GM23248 (cell line): ENCODE measurements around the gene CDH13. TPM values are rescaled to one million over a fixed set of nuclear protein-coding genes. Genes with fewer than 3 reads are reported as not detected.

Experiments
- DNase-seq: peaks from one replicate; pipeline ENCODE4 v3.0.0-alpha.2; 2015
- H2AFZ ChIP-seq: fragments of 200-600 bp; sonication (generic); 2 replicates; pipeline ENCODE4 v1.6.1; 2016; ENCODE audit warnings: antibody characterized with exemption
- H3F3A ChIP-seq: fragments of 200-600 bp; sonication (generic); 2 replicates; pipeline ENCODE4 v1.6.1; 2016; ENCODE audit warnings: mild to moderate bottlenecking, antibody characterized with exemption, mixed run types; ENCODE audit not compliant: insufficient read depth
- H3K27ac ChIP-seq: fragments of 200-600 bp; sonication (generic); 2 replicates; pipeline ENCODE4 v1.5.1; 2016; ENCODE audit warnings: mild to moderate bottlenecking
- H3K27me3 ChIP-seq: fragments of 200-600 bp; sonication (generic); replicated peaks from 2 replicates; pipeline ENCODE4 v1.6.1; 2016; ENCODE audit warnings: mild to moderate bottlenecking; ENCODE audit not compliant: insufficient read depth
- H3K36me3 ChIP-seq: fragments of 200-600 bp; sonication (generic); 2 replicates; pipeline ENCODE4 v1.6.1; 2016; ENCODE audit warnings: low read depth, mild to moderate bottlenecking
- H3K4me1 ChIP-seq: fragments of 200-600 bp; sonication (generic); 2 replicates; pipeline ENCODE4 v1.6.1; 2016; ENCODE audit warnings: mild to moderate bottlenecking; ENCODE audit not compliant: insufficient read depth
- H3K4me2 ChIP-seq: fragments of 200-600 bp; sonication (generic); one replicate; pipeline ENCODE4 v1.6.1; 2016; ENCODE audit warnings: mild to moderate bottlenecking; ENCODE audit not compliant: unreplicated experiment
- H3K4me3 ChIP-seq: fragments of 200-600 bp; sonication (generic); 2 replicates; pipeline ENCODE4 v1.5.1; 2016; ENCODE audit warnings: mild to moderate bottlenecking
- H3K79me2 ChIP-seq: fragments of 200-600 bp; sonication (generic); 2 replicates; pipeline ENCODE4 v1.6.1; 2016; ENCODE audit warnings: mild to moderate bottlenecking; ENCODE audit not compliant: insufficient read depth
- H3K9ac ChIP-seq: fragments of 200-600 bp; sonication (generic); 2 replicates; pipeline ENCODE4 v1.6.1; 2016; ENCODE audit warnings: mild to moderate bottlenecking
- H3K9me2 ChIP-seq: fragments of 200-600 bp; sonication (generic); 2 replicates; pipeline ENCODE4 v1.6.1; 2016; ENCODE audit warnings: mixed run types, mild to moderate bottlenecking, moderate library complexity; ENCODE audit not compliant: insufficient read depth
- H3K9me3 ChIP-seq: fragments of 200-600 bp; sonication (generic); one replicate; pipeline ENCODE4 v1.6.1; 2017; ENCODE audit warnings: low read depth
- H4K20me1 ChIP-seq: fragments of 200-600 bp; sonication (generic); 2 replicates; pipeline ENCODE4 v1.6.0; 2016; ENCODE audit not compliant: insufficient read depth
- EZH2 ChIP-seq: fragments of 200-600 bp; sonication (generic); IDR thresholded peaks from 2 replicates; pipeline ENCODE4 v1.6.1; 2018; ENCODE audit warnings: antibody characterized with exemption, mild to moderate bottlenecking; ENCODE audit not compliant: insufficient read depth, poor library complexity, severe bottlenecking
- EZH2phosphoT487 ChIP-seq: fragments of 200-600 bp; sonication (generic); IDR thresholded peaks from 2 replicates; pipeline ENCODE4 v1.6.1; 2018; ENCODE audit warnings: antibody characterized with exemption, moderate library complexity, mild to moderate bottlenecking, low read depth; ENCODE audit not compliant: insufficient read depth
- WGBS, 2 experiments: methylation state at CpG; one replicate each; pipeline ENCODE4 v1.1.6; 2015 to 2017; ENCODE audit warnings: low lambda C conversion rate in 2 of 2, low coverage in 1 of 2; ENCODE audit errors: missing lambda C conversion rate in 2 of 2; 5-methylcytosine and 5-hydroxymethylcytosine counted together
- in situ Hi-C: fragments of 300-500 bp; cut with MboI; formaldehyde crosslinking; loops from 2 replicates; pipeline ENCODE4 v1.15.0; 2020
- polyA plus RNA-seq: library from polyadenylated mRNA; unstranded; fragments of >200 nt; fragmentation: Nextera tagmentation; extraction: Ambion mirVana; gene quantifications from 2 replicates; pipeline ENCODE4 v1.2.1, GENCODE V29; 2016
- total RNA-seq: library from RNA; depleted of rRNA; stranded (reverse); fragments of >200 nt; shearing (Covaris generic); gene quantifications from 2 replicates; pipeline ENCODE4 v1.2.3, GENCODE V29; 2014

CDH13 gene
- total and polyA plus RNA-seq, 2 experiments from 2014 or later, result 51.0 to 52.8 TPM

DNA sequence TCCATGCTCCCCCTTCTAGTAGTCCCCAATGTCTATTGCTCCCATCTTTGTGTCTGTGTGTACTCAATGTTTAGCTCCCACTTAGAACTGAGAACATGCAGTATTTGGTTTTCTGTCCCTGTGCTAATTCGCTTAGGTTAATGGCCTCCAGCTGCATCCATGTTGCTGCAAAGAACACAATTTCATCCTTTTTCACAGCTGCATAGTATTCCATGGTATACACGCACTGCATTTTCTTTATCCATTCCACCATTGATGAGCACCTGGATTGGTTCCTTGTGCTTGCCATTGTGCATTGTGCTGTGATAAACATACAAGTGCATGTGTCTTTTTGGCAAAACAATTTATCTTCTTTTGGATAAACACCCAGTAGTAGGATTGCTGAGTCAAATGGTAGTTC lies 1104.0 kb downstream of the CDH13 start:
- no peak for DNase-seq
- no peaks in the 10 kb centered on the region for H3K4me1 ChIP-seq
- H3K79me2 ChIP-seq, result no peaks in the 10 kb centered on the region
- H2AFZ ChIP-seq, result no peak overlapping the region
- H3K9ac ChIP-seq, result no peak overlapping the region
- no peak overlapping the region for H3K27ac ChIP-seq
- no peaks in the 10 kb centered on the region for H3K36me3 ChIP-seq
- H3K27me3 ChIP-seq, result no peaks in the 10 kb centered on the region
- H4K20me1 ChIP-seq, result no peaks in the 10 kb centered on the region
- no peaks in the 10 kb centered on the region for H3F3A ChIP-seq
- H3K9me2 ChIP-seq, result no peaks in the 10 kb centered on the region
- no peak overlapping the region for H3K4me3 ChIP-seq
- H3K9me3 ChIP-seq, result no peaks in the 10 kb centered on the region
- no peak overlapping the region for H3K4me2 ChIP-seq
- TF ChIP-seq EZH2phosphoT487, result no peak
- no peak for TF ChIP-seq EZH2
- in situ Hi-C loops, result no loop called here
- 41 to 59% methylated on average over 2 of the region's 2 CpGs for WGBS, 2 experiments

DNA sequence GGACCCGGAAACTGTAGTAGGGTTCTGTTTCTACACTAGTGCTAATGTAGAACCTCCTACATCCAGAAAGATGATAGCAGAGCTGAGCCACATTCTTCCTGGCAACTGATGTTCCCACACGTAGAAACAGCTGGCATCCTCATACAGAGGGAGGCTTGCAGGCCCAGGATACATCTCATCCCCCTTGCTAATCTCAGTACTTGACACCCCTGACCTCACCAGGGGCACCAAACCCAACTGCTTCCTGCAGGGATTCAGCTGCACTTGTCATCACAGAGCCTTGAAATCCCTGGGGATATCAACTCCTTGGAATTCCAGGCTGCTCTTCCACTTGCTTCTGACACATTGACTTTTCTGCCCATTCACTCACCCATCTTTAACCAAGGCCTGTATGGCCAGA lies 1105.8 kb downstream of the CDH13 start:
- H3K27me3 ChIP-seq, result no peaks in the 10 kb centered on the region
- no peaks in the 10 kb centered on the region for H3K9me3 ChIP-seq
- H3K4me1 ChIP-seq, result no peaks in the 10 kb centered on the region
- in situ Hi-C loops, result no loop called here
- H2AFZ ChIP-seq, result no peak overlapping the region
- H3K9me2 ChIP-seq, result no peaks in the 10 kb centered on the region
- H3K4me2 ChIP-seq, result no peak overlapping the region
- TF ChIP-seq EZH2, result no peak
- no peak for TF ChIP-seq EZH2phosphoT487
- no peaks in the 10 kb centered on the region for H3K79me2 ChIP-seq
- no peaks in the 10 kb centered on the region for H4K20me1 ChIP-seq
- H3F3A ChIP-seq, result no peaks in the 10 kb centered on the region
- no peak overlapping the region for H3K9ac ChIP-seq
- H3K27ac ChIP-seq, result no peak overlapping the region
- no peaks in the 10 kb centered on the region for H3K36me3 ChIP-seq
- no peak for DNase-seq
- WGBS, 2 experiments, result 34 to 36% methylated on average over 2 of the region's 2 CpGs
- no peak overlapping the region for H3K4me3 ChIP-seq

DNA sequence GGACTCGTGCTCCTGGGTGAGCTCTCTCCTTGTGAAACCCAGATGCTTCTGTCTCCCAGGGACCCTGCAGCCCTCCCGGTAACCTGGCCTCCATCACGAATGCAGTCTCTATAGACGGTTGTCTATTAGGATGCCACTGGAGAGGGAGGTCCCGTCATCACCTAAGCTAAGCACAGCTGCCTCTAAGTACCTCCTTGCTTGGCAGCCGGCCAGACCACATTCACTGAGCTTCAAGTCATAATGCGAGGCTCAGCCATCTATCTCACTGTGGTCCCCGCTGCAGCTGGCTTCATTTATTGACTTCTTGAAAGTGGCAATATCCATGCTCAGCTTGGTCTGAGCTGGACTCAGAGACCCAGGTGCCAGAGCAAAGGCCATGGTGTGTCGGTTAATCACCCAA lies 1106.5 kb downstream of the CDH13 start:
- TF ChIP-seq EZH2 (no peak), EZH2phosphoT487 (no peak)
- Histone ChIP-seq H3K79me2 (no peaks in the 10 kb centered on the region), H3K4me1 (no peaks in the 10 kb centered on the region), H3K9me2 (no peaks in the 10 kb centered on the region), H3K36me3 (no peaks in the 10 kb centered on the region), H3K4me3 (no peak overlapping the region), H3K27ac (no peak overlapping the region), H3K27me3 (no peaks in the 10 kb centered on the region), H3K9ac (no peak overlapping the region), H3F3A (no peaks in the 10 kb centered on the region), H3K9me3 (no peaks in the 10 kb centered on the region), H4K20me1 (no peaks in the 10 kb centered on the region), H3K4me2 (no peak overlapping the region), H2AFZ (no peak overlapping the region)
- in situ Hi-C loops, result no loop called here
- DNase-seq, result no peak
- WGBS, 2 experiments, result 47% methylated on average over 9 of the region's 9 CpGs

DNA sequence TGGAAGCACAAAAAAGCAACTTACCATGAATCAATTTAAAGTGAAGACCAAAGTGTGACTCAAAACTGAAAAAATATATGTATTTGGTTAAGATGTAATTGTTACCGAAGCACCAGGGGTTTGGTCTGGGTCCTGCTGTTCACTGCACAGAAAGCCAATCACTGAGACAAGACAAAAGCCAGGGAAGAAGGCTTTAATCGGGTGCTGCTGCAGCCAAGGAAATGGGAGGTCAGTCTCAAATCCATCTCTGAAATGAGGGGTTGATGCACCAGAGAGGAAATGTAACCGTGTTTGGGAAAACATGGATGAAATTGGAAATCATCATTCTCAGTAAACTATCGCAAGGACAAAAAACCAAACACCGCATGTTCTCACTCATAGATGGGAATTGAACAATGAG lies 1107.4 kb downstream of the CDH13 start:
- TF ChIP-seq EZH2phosphoT487 (no peak), EZH2 (no peak)

More for the DNA sequence above, 1107.4 kb downstream of the CDH13 start:
- H3K9ac ChIP-seq, result no peak overlapping the region
- DNase-seq, result no peak
- no peak overlapping the region for H3K4me2 ChIP-seq
- 76 to 80% methylated on average over 5 of the region's 5 CpGs for WGBS, 2 experiments
- H3K36me3 ChIP-seq, result no peaks in the 10 kb centered on the region
- H3K9me3 ChIP-seq, result no peaks in the 10 kb centered on the region
- H2AFZ ChIP-seq, result no peak overlapping the region
- in situ Hi-C loops, result no loop called here
- H3K79me2 ChIP-seq, result no peaks in the 10 kb centered on the region
- no peaks in the 10 kb centered on the region for H4K20me1 ChIP-seq
- no peak overlapping the region for H3K4me3 ChIP-seq
- H3F3A ChIP-seq, result no peaks in the 10 kb centered on the region
- H3K27ac ChIP-seq, result no peak overlapping the region
- no peaks in the 10 kb centered on the region for H3K4me1 ChIP-seq
- H3K27me3 ChIP-seq, result no peaks in the 10 kb centered on the region
- no peaks in the 10 kb centered on the region for H3K9me2 ChIP-seq
